Fibroblast of pulmonary artery (primary cell): Measurements from ENCODE around the gene LYRM1.
A peak's percentile ranks its signal among the peaks of the same experiment; 100 is the strongest.
"Not testable (repeated sequence)": the region's sequence is repeated elsewhere in the genome, so short reads cannot be mapped to it uniquely, and the experiment has no call there.

ENCODE experiments used
- DNase-seq: peaks from one replicate; pipeline ENCODE4 v3.0.0-alpha.2; 2010; ENCODE audit warnings: low read depth
- H3K4me3 ChIP-seq: replicated peaks from 2 replicates; pipeline ENCODE4 v1.5.1; 2011; ENCODE audit warnings: low read depth, mild to moderate bottlenecking, control low read depth, low read length, moderate library complexity
- TF ChIP-seq, protein P1 (sequence below): IDR thresholded peaks from 2 replicates; pipeline ENCODE4 v1.5.1; 2011; ENCODE audit warnings: mild to moderate bottlenecking, control low read depth, low read length, inconsistent platforms; ENCODE audit errors: missing control alignments

The LYRM1 gene

DNA sequence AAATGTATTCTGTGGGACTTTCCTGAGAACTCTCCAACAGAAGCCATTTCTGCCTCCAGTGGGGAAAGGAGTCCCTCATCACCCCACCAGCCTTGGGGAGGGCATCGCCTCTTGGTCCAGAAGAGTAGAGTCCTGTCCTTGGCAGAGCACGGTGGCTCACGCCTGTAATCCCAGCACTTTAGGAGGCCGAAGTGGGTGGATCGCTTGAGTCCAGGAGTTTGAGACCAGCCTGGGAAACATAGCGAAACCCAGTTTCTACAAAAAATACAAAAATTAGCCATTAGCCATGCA lies 41.0 kb downstream of the LYRM1 start:
- DNase-seq = no peak
- TF ChIP-seq, protein P1, sequence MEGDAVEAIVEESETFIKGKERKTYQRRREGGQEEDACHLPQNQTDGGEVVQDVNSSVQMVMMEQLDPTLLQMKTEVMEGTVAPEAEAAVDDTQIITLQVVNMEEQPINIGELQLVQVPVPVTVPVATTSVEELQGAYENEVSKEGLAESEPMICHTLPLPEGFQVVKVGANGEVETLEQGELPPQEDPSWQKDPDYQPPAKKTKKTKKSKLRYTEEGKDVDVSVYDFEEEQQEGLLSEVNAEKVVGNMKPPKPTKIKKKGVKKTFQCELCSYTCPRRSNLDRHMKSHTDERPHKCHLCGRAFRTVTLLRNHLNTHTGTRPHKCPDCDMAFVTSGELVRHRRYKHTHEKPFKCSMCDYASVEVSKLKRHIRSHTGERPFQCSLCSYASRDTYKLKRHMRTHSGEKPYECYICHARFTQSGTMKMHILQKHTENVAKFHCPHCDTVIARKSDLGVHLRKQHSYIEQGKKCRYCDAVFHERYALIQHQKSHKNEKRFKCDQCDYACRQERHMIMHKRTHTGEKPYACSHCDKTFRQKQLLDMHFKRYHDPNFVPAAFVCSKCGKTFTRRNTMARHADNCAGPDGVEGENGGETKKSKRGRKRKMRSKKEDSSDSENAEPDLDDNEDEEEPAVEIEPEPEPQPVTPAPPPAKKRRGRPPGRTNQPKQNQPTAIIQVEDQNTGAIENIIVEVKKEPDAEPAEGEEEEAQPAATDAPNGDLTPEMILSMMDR = no peak
- H3K4me3 ChIP-seq = no peak overlapping the region

DNA sequence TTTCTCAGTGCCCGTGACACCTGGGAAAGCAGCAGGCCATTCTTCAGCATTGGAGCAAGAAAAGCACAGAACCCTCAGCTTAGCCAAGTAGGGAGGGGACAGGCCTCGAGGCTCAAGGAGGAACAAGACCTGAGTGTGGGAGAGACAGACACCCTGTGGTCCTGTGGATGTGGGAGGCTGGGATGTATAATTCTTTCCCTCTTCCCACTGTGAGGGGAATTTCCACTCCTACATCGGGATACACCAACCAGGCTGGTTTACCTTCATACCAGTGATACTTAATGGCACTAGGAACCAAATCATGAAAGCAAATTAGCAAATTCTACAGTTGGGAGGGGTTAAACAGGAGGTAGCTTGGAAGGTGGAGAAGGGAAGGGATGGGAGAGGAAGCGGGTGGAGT lies 41.7 kb downstream of the LYRM1 start:
- no peak for DNase-seq
- TF ChIP-seq, protein P1 = no peak
- H3K4me3 ChIP-seq = no peak overlapping the region

- H3K4me3 ChIP-seq = no peak overlapping the region
- TF ChIP-seq, protein P1 = peak; percentile 1
- DNase-seq = peak; percentile 43
Observed at GRCh38 chr16:20944861-20945574, 44.4 kb downstream of the LYRM1 start.

DNA sequence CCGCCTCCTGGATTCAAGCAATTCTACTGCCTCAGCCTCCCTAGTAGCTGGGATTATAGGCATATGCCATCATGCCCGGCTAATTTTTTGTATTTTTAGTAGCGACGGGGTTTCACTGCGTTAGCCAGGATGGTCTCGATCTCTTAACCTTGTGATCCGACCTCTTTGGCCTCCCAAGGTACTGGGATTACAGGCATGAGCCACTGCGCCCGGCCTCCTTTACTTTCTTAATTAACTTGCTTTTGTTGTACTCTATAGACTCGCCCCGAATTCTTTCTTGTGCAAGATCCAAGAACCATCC lies 45.0 kb downstream of the LYRM1 start:
- DNase-seq, H3K4me3 ChIP-seq: not testable (repeated sequence)

DNA sequence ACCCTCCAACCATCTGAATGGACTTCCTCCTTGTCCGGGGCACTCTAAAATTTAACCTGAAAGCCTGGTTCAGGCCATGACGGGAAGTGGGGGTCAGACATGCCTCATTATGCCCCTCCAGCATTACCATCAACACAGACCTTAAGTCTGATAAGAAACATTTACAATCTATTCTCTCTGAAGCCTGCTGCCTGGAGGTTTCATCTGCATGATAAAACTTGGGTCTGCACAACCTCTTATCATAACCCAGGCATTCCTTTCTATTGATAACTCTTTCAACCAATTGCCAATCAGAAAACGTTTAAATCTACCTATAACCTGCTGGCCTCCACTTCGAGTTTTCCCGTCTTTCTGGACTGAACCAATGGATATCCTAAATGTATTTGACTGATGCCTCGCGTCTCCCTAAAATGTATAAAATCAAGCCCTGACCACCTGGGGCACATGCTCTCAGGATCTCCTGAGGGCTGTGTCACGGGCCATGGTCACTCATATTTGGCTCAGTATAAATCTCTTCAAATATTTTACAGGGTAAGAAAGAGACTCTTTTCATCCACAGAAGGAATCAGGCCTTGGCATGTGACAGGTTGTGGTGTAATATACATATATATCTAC lies 45.6 kb downstream of the LYRM1 start:
- DNase-seq = no peak
- H3K4me3 ChIP-seq = no peak overlapping the region
- TF ChIP-seq, protein P1 = no peak

- no peak overlapping the region for H3K4me3 ChIP-seq
- DNase-seq = no peak
- TF ChIP-seq, protein P1 = no peak
Observed at GRCh38 chr16:20948444-20948843, 47.9 kb downstream of the LYRM1 start.

GRCh38 chr16:20949660-20950059 lies 49.1 kb downstream of the LYRM1 start:
- no peak for DNase-seq

More at GRCh38 chr16:20949660-20950059, 49.1 kb downstream of the LYRM1 start:
- H3K4me3 ChIP-seq = no peak overlapping the region
- TF ChIP-seq, protein P1 = no peak
